SK-MEL-5 (cell line): ENCODE measurements around the gene PPP1R18. TPM values are rescaled to one million over a fixed set of nuclear protein-coding genes. Genes with fewer than 3 reads are reported as not detected.
A peak's percentile ranks its signal among the peaks of the same experiment; 100 is the strongest.
"Not testable (repeated sequence)": the region's sequence is repeated elsewhere in the genome, so short reads cannot be mapped to it uniquely, and the experiment has no call there.

Experiments used
- DNase-seq: peaks from one replicate; pipeline ENCODE4 v3.0.0-alpha.2; 2016; ENCODE audit warnings: low read depth, low spot score
- in situ Hi-C: cut with HindIII; loops from 2 replicates; pipeline ENCODE4 v1.10.0; 2016; ENCODE audit warnings: low sequenced_read_pairs, high pct_unique_total_duplicates, low pct_unique_long_range_greater_than_20kb
- total RNA-seq: library from RNA; depleted of rRNA; stranded (reverse); fragments of >200 nt; shearing (Covaris generic); gene quantifications from 2 replicates; pipeline ENCODE4 v1.2.3, GENCODE V29; 2014

PPP1R18 gene
- total RNA-seq, 1 experiment from 2014 or later = 18.5 TPM

DNA sequence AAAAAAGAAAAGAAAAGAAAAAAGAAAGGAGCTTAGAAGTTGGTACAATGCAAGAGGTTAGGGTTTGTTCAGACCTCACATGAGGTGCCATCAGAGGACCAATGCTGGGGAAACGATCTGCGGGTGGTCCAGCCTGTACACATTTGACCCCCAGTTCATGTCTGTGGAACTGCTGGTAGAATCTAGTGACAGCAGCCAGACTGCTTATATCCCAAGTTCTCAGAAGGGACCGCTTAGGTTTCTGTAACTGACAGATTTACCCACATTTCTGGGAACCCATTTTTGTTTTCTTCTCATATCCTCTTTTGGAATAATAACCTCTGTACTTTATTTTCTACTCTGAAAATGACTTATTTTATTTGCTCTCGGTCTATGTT is 4.7 kb downstream of the PPP1R18 start:
- in situ Hi-C loops = no loop called here
- DNase-seq = no peak

DNA sequence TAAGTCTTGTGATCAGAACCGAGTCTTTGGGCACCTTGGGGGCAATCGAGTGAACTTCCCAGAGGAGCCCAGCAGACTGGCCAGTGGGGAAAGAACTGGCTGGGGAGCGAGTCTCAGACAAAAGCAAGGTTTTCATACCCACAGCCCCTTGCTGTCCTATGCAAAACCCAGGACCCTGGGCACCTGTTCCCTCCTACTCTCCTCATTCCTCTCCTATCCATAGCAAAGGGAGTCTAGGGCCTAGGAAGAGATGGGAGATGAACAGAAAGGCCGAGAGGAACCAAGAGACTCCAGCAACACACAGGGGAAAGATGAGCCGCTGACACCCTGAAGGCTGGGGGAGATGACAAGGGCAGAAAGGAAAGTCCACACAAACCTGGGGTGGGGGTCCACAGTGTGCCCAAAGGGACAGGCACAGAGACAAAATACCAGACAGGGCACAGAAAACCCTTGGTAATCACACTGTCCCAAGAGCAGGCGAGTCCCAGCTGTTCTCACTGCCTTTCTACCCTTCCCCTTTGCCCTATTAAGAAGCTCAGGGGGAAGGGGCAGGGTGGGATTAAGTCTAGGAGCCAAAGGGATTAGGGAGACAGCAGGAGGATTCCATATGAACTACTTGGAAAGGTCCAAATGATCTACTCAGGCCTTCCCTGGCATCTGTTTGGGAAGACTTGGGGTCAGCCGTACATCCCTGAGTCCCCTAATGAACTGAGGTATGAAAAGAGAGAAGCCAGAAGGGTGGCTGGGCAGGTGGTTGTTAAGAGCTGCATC is 6.5 kb downstream of the PPP1R18 start:
- no peak for DNase-seq
- in situ Hi-C loops = no loop called here

DNA sequence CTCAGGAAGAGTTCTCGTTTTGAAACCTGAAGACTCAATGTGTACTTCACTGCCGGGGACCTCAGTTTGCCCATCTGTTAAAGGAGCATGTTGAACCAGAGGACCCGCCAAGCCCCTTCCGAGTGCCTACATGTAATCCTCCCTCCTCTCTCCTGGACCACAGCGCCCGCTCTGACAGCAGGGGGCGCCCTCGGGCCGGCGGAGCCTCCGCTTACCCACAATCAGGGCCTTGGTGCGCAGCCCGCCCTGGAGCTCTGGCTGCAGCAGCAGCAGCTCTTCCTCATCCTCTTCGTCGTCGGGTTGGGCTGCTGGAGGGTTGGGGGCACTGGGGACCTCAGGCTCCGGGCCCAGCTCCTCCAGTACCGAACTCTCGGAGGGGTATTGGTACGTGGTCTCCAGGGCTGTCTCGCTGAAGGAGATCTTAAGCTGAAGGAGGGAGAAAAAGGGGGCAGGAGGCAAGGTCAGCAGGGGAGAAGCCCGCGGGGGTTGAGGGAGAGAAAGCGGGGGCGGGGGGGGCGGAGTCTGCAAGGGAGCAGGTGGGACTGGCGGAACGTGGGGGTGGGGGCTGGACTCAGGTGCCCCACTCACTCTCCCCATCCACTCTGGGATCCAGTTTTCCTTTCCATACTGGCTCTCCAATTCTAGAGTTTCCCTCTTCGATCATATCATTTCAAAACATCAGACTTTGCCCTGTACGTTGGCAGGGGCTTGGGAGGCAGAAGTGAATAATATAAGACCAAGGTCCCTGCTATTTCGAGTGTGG is 7.3 kb downstream of the PPP1R18 start:
- in situ Hi-C loops = no loop called here

DNA sequence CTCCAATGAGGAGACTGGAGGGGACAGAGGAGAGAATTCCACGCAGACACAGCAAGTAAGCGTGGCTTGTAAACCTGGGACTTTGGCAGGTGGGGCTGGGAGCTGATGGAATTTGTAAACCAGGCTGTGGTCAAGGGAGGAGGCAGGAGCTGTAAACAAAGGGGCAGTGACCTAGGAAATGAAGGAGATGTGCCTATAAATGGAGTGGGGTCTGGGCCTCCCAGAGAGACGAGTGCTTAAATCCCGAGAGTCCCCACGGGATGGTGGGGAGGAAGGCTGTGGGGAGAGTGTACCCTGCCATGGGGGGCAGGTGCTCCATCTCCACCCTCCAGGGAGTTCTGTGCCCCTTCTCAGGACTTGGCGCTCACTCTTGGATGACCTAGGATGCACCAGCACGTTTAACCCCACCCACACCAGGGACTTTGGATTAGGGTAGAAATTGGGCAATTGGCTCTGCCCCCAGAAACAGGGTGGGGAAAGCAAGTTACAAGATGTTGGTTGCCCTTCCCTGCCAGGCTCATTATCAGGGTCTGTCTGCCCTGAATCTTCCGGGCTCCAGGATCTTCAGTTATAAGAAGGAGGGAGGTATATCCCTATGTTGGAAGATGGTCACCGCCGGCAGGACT is 9.7 kb downstream of the PPP1R18 start:
- in situ Hi-C loops = no loop called here

More for the DNA sequence above, 7.3 kb downstream of the PPP1R18 start:
- DNase-seq = peak; percentile 78

DNA sequence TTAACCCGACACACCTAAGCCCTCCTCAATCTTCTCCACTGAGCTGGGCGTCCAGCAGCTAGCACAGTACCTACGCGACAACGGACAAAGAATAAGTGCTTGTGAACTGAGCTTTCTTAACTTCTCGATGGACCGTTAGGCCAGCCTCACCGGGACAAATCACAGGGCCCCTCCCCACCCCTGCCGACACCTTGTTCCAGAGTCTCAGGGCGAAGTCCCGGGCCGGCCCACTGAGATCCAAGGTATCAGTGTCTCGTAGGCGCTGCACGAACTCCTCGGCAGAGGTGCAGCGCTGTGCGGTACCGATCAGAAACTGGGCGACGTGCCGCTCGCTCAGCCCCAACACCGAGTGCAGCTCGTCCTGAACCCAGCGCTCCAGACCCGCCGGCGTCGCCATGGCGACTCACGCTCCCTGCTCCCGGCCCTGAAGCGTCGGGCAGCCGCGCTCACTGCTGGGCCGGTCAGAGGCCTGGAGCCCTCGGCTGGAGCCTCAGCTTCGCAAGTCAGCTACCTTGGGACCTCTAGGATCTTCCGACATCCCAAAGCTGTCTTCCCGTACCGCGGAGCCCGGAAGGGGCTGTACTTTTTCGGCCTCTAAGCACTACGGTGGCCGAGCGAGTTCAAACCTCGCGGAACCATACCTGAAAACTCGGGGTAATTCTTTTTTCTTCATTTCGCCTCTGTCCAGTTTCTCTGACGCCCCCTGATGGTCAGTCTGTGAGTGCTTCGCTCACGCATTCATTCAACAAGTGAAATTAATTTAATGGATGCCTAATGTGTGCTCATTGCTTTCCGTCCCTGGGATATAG is 13.8 kb downstream of the PPP1R18 start, which contains the start of gene DHX16:
DHX16 (minus strand) TSS at position 562 of the 809 bp plus-strand sequence; CDS start at position 397, 165 bp downstream.
- in situ Hi-C loops = no loop called here
- DNase-seq = peak; percentile 97

More for the DNA sequence above, 9.7 kb downstream of the PPP1R18 start:
- DNase-seq = no peak

DNA sequence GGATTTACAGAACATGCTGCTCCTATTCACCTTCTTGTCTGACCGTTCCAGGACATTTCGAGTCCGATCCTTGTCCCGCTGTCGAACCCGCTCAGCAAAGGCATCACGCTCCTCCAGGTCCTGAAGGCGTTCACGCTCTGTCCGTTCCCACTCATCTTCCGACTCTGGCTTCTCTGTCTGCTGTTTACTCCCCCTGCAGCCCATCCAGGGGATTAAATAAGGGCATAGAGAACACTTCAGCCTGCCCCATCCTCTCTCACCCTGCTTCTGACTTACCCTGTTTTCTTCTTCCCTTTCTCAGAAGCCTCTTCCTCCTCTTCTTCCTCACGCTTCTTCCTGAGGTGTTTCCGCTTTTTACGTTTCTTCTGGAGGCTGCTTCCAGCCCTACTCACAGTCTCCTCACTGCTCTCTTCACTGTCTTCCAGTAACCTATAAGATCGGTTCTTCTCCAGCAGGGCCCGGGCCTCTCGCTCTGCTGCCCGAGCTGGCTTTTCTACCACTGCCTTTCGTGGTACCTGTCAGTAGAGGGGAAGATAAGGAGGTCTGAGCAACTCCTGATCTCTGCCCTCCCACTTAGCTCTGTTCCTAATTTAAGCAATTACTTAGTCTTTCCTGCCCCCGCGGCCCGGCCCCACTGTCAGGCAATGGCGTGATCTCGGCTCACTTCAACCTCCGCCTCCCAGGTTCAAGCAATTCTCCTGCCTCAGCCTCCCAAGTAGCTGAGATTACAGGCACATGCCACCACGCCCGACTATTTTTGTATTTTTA is 15.5 kb downstream of the PPP1R18 start:
- in situ Hi-C loops = no loop called here
- peak; percentile 53 for DNase-seq

DNA sequence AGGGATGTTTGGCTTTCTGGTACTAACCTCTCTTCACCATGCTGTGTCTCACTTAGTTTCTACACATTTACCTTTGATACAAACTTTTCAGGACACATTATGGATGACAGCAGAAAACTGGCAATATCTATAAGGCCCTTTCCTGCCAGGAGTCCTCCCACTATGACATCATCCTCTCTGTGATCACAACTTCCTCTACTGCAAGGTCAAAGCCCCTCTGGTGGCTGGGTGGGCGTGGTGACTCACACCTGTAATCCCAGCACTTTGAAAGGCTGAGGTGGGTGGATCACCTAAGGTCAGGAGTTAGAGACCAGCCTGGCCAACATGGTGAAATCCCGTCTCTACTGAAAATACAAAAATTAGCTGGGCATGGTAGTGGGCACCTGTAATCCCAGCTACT is 20.1 kb downstream of the PPP1R18 start:
- in situ Hi-C loops, DNase-seq: not testable (repeated sequence)

DNA sequence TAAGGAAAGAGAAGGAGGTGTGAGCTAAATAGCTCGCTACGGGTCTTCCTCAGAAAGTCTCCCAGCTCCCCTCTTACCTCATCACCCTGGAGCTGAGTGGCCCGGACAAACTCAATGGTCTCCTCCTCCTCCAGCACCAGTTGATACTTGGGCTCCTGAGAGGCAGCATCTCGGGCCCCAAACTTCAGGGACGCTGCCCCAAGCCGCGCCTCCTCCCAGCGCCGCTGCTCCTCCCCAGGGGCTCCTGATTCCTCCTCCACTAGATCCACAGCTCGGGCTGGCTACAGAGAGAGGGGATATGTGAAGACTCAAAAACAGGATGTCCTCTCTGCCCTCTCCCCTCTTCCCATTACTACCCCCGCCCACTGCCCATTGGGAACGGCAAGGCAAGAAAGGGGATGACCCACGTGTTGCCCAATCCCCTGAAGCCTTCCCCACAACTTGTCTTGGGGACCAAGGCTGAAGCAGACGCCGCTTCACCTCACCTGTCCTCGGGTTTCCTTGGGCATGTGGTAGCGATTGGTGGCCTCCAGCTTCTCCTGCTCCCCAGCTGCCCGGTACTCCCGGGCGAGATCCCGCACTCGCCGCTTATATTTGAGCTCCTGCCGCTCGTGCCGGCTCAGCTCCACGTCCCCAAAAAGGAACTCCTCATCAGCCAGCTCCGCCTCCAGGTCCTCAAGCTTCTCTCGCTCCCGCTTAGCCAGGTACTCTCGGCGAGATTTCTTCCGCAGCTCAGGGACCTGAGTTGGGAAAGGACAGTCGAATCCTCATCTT is 21.3 kb downstream of the PPP1R18 start:
- DNase-seq = no peak
- in situ Hi-C loops = no loop called here

DNA sequence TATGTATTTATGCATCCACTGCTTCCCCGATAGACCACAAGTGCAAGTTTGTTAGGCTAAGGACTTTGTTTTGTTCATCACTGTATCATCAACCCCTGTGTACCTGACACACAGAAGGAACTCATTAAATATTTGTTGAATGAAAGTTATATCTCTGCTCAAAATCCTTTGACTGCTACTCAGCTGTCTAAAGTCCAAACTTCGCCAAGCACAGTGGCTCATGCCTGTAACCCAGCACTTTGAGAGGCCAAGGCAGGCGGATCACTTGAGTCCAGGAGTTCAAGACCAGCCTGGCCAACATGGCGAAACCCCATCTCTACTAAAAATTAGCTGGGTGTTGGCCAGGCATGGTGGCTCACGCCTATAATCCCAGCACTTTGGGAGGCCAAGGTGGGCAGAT is 28.5 kb downstream of the PPP1R18 start:
- in situ Hi-C loops, DNase-seq: not testable (repeated sequence)

DNA sequence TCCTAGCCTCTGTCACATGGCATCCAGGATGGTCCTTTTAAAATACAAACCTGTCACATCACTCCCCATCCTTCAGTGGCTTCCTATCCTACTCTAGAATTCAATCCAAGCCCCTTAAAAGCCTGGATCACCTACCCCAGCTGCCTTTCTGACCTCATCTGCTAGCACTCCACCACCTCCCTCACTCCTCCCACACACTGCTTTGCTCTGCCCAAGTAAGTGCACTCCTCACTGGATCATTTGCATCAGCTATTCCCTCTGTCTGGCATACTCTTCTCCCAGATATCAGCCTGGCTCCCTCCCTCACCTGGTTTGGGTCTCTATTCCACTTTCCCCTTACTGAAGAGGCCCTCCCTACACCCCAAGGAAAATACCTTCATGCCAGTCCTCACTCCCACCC is 29.0 kb downstream of the PPP1R18 start:
- in situ Hi-C loops = no loop called here
- no peak for DNase-seq

DNA sequence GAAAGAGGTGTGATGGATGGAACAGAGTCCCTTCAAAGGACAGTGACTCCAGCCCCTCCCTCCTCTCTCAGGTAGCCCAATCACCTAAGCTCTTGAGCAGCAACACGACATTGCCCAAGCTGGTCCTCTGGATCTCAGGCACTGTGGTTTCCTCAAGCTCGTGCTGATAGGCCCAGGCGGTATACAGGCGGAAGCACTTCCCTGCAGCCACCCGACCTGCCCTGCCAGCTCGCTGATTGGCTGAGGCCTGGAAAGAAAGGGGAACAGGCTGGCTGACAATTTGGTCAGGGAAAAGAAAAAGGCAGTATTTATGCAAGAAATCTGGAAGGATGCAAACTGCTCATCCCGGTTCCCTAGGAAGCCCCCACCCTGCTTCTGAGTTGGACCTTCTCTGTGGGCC is 29.9 kb downstream of the PPP1R18 start:
- in situ Hi-C loops = no loop called here

DNA sequence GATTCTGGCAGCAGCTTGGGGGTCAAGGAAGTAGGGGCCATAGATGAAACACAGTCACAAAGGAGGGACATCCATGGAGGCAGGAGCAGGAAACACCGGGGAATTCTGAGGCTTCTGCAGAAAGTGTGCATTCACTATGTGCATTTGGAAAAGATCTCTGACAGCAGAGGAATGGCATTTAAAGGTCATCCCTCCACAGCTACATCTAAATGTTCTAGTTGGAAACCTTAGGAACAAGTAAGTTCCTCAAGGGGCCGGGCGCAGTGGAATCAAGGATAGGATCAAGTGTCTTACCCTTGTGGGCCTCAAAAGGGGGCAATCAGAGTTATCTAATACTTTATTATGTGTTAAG is 30.7 kb downstream of the PPP1R18 start:
- in situ Hi-C loops = no loop called here
- no peak for DNase-seq

More for the DNA sequence above, 29.9 kb downstream of the PPP1R18 start:
- DNase-seq = no peak

DNA sequence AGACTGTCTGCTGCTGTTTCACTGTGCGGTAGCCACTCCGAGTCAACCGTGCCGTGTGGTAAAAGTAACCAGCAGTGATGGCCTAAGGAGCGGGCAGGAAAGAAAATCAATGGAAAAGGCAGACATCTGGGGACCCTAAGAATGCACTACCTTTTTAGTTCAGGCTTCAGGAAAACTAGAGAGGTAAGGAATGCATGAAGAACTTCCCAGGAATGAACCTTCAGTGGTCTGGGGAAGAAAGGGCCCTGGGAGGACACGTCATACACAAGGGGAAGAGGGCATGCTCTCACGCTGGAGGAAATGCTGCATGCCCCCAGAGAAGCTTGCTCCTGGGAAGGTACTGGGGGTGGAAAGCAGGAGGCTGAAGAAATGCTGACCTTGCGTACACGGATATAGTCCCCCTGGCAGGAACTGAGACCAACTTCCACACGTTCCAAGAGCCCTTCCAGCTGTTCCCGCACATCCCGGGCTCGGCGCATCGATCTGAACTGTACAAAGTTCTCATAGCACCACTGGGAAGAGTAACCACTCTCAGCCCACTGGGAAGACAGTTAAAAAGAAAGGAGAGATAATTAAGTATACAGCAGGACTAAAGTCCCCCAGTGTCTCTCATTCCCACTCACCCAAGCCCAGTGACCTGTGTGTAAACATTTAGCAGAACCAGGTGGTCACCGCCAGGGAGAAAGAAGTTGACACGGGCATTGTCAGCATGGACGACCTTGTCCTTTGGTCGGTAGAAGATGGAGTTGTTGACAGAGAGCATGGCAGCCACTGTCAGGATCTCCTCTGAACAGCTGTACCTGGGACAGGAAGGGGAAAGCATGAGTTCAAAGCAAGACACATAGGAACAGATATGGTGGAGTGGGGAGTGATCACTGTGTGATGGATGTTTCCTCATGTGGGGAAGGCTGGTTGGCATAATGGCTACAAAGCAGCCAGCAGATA is 31.4 kb downstream of the PPP1R18 start:
- in situ Hi-C loops = no loop called here
- no peak for DNase-seq

DNA sequence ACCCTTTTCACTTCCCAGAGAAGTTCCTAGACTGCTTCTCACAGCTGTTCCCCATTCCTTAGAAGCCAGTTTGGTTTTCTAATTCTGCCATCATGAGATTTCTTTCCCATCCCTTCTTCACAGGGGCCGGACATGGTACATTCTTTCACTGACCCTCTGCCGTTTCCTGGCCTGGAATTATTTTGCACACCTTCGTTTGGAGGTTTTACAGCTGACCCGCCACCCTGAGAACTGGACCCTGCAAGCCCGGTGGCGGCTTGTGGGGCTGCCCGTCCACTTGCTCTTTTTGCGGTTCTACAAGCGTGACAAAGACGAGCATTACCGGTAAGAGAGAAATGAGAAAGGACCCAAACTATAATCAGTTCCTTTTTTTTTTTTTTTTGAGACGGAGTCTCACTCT is 35.3 kb downstream of the PPP1R18 start:
- no peak for DNase-seq
- in situ Hi-C loops = no loop called here
